ENCODE measurements around the gene GSK3B. TPM values are rescaled to one million over a fixed set of nuclear protein-coding genes. Genes with fewer than 3 reads are reported as not detected.

Gene GSK3B
- total and polyA plus RNA-seq, 10 of the 15 experiments (the other 5 are each of a cell fraction or from before 2014, with no cell fraction given), result 8.5 to 49.8 (median 25.5) TPM

DNA sequence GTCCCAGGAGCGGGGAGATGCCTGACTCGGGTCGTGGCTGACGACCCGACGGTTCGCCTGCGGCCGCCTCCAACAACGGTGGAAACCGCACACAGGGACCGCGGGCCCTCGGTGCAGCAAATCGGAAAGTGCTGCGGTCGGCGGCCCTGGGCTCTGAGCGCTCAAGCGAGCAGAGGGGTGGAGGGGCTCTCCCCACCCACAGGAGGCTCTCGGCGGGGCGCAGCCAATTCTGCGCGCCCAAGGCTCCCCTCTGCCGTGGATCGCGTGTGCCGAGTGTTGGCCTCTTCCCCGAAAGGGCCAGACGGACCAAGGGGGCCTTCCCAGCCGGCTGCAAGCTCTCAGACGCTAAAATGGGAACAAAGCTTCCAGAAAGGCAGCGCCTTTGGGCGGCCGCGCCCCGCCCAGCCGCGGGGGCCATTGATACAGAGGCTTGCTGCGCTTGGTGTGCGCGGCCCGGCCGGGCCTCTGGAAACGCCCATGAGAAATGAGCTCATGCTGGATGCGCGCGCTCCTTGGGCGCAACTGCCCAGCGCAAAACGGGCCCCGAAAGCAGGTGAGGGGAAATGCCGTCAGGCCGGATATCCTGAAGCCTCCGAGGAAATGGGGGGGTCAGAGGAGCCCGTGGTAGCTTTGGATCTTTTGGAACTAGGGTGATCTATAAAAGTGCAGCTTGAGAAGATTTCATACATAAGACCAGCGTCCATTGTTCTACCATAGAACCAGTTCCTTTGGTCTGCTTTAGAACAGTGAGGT, 1.2 kb upstream of the GSK3B start (continued):
- TF ChIP-seq ZBTB11 (CRISPR knock-in tag; IDR thresholded peaks at IDR 0.05) (no peak), CEBPB (IDR thresholded peaks at IDR 0.05; ENCODE audit: borderline replicate concordance in 1 of 2, low read depth in 2 of 2, low read length in 2 of 2) (no peak), POLR2A (IDR thresholded peaks at IDR 0.05; ENCODE audit: low read depth, low read length) (peak; percentile 92), CREB1 (IDR thresholded peaks at IDR 0.05; ENCODE audit: low read depth) (peak; percentile 69), CTCF (IDR thresholded peaks at IDR 0.05 in 2 of 3, conservative IDR thresholded peaks at IDR 0.05 in 1 of 3; ENCODE audit: control insufficient read depth in 2 of 3, extremely low read depth in 1 of 3, insufficient read depth in 1 of 3, low read depth in 3 of 3, low read length in 3 of 3) (no peak), SIN3A (IDR thresholded peaks at IDR 0.05; ENCODE audit: low read depth, low read length) (peak; percentile 84; the same call in 1 of the 2 replicates), NRF1 (conservative IDR thresholded peaks at IDR 0.05; ENCODE audit: low read depth, low read length) (peak; percentile 71), CBX5 (IDR thresholded peaks at IDR 0.05; ENCODE audit: low read depth) (peak; percentile 94), NKRF (conservative IDR thresholded peaks at IDR 0.05) (peak; percentile 83), MYB (IDR thresholded peaks at IDR 0.05; ENCODE audit: borderline replicate concordance, low read depth, low read length) (peak; percentile 56; the same call in 1 of the 2 replicates), DPF2 (IDR thresholded peaks at IDR 0.05) (peak; percentile 97), MAX (IDR thresholded peaks at IDR 0.05; ENCODE audit: low read depth, low read length) (no peak; the same call in 1 of the 2 replicates), ZNF622 (IDR thresholded peaks at IDR 0.05) (no peak)
- TF ChIP-seq, protein P1, sequence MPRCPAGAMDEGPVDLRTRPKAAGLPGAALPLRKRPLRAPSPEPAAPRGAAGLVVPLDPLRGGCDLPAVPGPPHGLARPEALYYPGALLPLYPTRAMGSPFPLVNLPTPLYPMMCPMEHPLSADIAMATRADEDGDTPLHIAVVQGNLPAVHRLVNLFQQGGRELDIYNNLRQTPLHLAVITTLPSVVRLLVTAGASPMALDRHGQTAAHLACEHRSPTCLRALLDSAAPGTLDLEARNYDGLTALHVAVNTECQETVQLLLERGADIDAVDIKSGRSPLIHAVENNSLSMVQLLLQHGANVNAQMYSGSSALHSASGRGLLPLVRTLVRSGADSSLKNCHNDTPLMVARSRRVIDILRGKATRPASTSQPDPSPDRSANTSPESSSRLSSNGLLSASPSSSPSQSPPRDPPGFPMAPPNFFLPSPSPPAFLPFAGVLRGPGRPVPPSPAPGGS (IDR thresholded peaks at IDR 0.05; ENCODE audit: borderline replicate concordance, insufficient read depth, low read depth, low read length, poor library complexity, severe bottlenecking), result peak; percentile 95
- TF ChIP-seq, protein P2, sequence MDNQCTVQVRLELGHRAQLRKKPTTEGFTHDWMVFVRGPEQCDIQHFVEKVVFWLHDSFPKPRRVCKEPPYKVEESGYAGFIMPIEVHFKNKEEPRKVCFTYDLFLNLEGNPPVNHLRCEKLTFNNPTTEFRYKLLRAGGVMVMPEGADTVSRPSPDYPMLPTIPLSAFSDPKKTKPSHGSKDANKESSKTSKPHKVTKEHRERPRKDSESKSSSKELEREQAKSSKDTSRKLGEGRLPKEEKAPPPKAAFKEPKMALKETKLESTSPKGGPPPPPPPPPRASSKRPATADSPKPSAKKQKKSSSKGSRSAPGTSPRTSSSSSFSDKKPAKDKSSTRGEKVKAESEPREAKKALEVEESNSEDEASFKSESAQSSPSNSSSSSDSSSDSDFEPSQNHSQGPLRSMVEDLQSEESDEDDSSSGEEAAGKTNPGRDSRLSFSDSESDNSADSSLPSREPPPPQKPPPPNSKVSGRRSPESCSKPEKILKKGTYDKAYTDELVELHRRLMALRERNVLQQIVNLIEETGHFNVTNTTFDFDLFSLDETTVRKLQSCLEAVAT (IDR thresholded peaks at IDR 0.05), result peak; percentile 97
- TF ChIP-seq, protein P3, sequence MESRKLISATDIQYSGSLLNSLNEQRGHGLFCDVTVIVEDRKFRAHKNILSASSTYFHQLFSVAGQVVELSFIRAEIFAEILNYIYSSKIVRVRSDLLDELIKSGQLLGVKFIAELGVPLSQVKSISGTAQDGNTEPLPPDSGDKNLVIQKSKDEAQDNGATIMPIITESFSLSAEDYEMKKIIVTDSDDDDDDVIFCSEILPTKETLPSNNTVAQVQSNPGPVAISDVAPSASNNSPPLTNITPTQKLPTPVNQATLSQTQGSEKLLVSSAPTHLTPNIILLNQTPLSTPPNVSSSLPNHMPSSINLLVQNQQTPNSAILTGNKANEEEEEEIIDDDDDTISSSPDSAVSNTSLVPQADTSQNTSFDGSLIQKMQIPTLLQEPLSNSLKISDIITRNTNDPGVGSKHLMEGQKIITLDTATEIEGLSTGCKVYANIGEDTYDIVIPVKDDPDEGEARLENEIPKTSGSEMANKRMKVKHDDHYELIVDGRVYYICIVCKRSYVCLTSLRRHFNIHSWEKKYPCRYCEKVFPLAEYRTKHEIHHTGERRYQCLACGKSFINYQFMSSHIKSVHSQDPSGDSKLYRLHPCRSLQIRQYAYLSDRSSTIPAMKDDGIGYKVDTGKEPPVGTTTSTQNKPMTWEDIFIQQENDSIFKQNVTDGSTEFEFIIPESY (IDR thresholded peaks at IDR 0.05), result no peak
